Heart left ventricle (tissue), 16 donors: ENCODE measurements around the gene LCLAT1. TPM values are rescaled to one million over a fixed set of nuclear protein-coding genes. Genes with fewer than 3 reads are reported as not detected.
A peak's percentile ranks its signal among the peaks of the same experiment; 100 is the strongest.

Experiments
- ATAC-seq, 4 donors: fragments of 200-7000 bp; cut with Tn5 transposase; one replicate each; pipeline ENCODE4 v1.9.1; 2020 to 2022; ENCODE audit warnings: moderate library complexity in 4 of 4, mild to moderate bottlenecking in 3 of 4, moderate number of reproducible peaks in 1 of 4
- DNase-seq, 5 donors: peaks; one replicate each; pipeline ENCODE4 v3.0.0-alpha.2; 2020
- H3K27ac ChIP-seq, 12 donors: fragments of 200-600 bp; sonication (generic) in 4 of 12; one replicate each; pipeline versions ENCODE4 v1.5.0 to v1.8.0; 2016 to 2022; ENCODE audit warnings: mild to moderate bottlenecking in 2 of 12
- H3K27me3 ChIP-seq, 9 donors: fragments of 200-600 bp; sonication (generic) in 2 of 9; one replicate each; pipeline versions ENCODE4 v1.5.1 to v1.8.0; 2016 to 2022; ENCODE audit warnings: mild to moderate bottlenecking in 3 of 9
- H3K36me3 ChIP-seq, 9 donors: fragments of 200-600 bp; sonication (generic) in 2 of 9; one replicate each; pipeline versions ENCODE4 v1.5.0 to v1.8.0; 2018 to 2022; ENCODE audit warnings: mild to moderate bottlenecking in 2 of 9
- H3K4me1 ChIP-seq, 12 donors: fragments of 200-600 bp; sonication (generic) in 4 of 12; one replicate each; pipeline versions ENCODE4 v1.5.0 to v1.8.0; 2016 to 2022; ENCODE audit warnings: mild to moderate bottlenecking in 3 of 12
- H3K4me3 ChIP-seq, 12 donors: fragments of 200-600 bp; sonication (generic) in 4 of 12; one replicate each; pipeline versions ENCODE4 v1.5.0 to v1.8.0; 2017 to 2022; ENCODE audit warnings: mild to moderate bottlenecking in 9 of 12, moderate library complexity in 4 of 12
- H3K9me3 ChIP-seq, 12 donors: fragments of 200-600 bp; sonication (generic) in 4 of 12; one replicate each; pipeline versions ENCODE4 v1.5.0 to v1.8.0; 2016 to 2022; ENCODE audit warnings: mild to moderate bottlenecking in 1 of 12
- CTCF ChIP-seq, 12 donors: fragments of 200-600 bp; sonication (generic) in 4 of 12; IDR thresholded peaks; one replicate each; pipeline versions ENCODE4 v1.5.0 to v1.8.0; 2018 to 2022; ENCODE audit warnings: antibody characterized with exemption in 12 of 12, mild to moderate bottlenecking in 5 of 12
- POLR2A ChIP-seq, 2 donors: fragments of 450-650 bp; IDR thresholded peaks; one replicate each; pipeline ENCODE4 v1.6.1; 2017; ENCODE audit warnings: antibody characterized with exemption in 2 of 2, mild to moderate bottlenecking in 2 of 2, moderate library complexity in 2 of 2
- WGBS, 4 donors: extraction: QIAGEN DNeasy Blood & Tissue Kit in 2 of 4; methylation state at CpG; one replicate each; pipeline versions ENCODE4 v1.1.5 to v1.1.7; 2013 to 2018; 5-methylcytosine and 5-hydroxymethylcytosine counted together
- intact Hi-C, 10 donors: fragments of 100-400 bp; cut with DNase I; formaldehyde crosslinking; loops; one replicate each; pipeline versions ENCODE4 v1.11.1 to v1.14.2; 2022
- polyA plus RNA-seq, 2 donors: library from polyadenylated mRNA; stranded (reverse); fragments of 200-250 nt; gene quantifications; one replicate each; pipeline ENCODE4 v1.2.3, GENCODE V29; 2013
- total RNA-seq, 9 donors: library from RNA; depleted of rRNA in 2 of 9; stranded (reverse); fragments of >200 nt in 2 of 9; fragmentation: NEBNext Ultra II Directional in 3 of 9; extraction: Animal tissue kit (Norgen Biotek cat#: 25700) in 3 of 9; gene quantifications; one replicate each; pipeline versions ENCODE4 v1.1.0 to v1.2.4, GENCODE V29; 2016 to 2023
- donor health status: ischemic (EF 13 %, LVEDD 7.1; RV severe dilation, severe dysfunction).
- donor health status: healthy with polysubstance abuse.
- donor health status: DM: no; HTN: yes; CAD: no.
- donor health status: DM: no; HTN: no; CAD: no.
- donor health status: ischemic (EF 25% LVEDD 6.9; RV normal size, moderate dysfunction).
- donor health status: ischemic (EF 25% LVEDD 5.7; RV mildly dilated, moderate dysfunction).
- donor health status: healthy.
- donor health status: DM: yes; HTN: yes; CAD: no.
- donor health status: ischemic (EF 35%, LVEDD 5.7; RV mildly dilated, moderate dysfunction).
- donor health status: nonischemic (EF 11% LVEDD 7.7; RV severe dilation, severe dysfunction).
- donor health status: DM: yes; HTN: yes; CAD: no.
- donor health status: PGD.
- donor health status: ischemic (EF 29% LVEDD 5.4; RV normal size, mild dysfunction).
- donor health status: nonischemic (EF 23%, LVEDD 6.1; RV moderate dilation, normal function).

The LCLAT1 gene
- total and polyA plus RNA-seq, 11 donors = 9.8 to 70.2 (median 43.8) TPM

GRCh38 chr2:30405260-30405605, 41.8 kb upstream of the LCLAT1 start:
- peak overlapping the region in 8 of 12 donors; percentile 17 to 85 (median 50) for H3K27ac ChIP-seq
- intact Hi-C loops = loop anchor here in 6 of 10 donors (5.0 kb wide), 5 partner anchors 43 to 287 kb away; partner anchors contain the start of gene LBH (in 1 of the 6)
- DNase-seq (no peak), ATAC-seq (no peak)
- peaks cover 3 to 74% (median 42%) of the 10 kb centered on the region in 12 donors for H3K4me1 ChIP-seq
- TF ChIP-seq POLR2A (IDR thresholded peaks at IDR 0.05) (no peak), CTCF (IDR thresholded peaks at IDR 0.05) (no peak)
- peaks cover 0 to 2% (median 0%) of the 10 kb centered on the region in 9 donors for H3K27me3 ChIP-seq
- H3K36me3 ChIP-seq = no peaks in the 10 kb centered on the region
- H3K4me3 ChIP-seq = no peak overlapping the region
- no peaks in the 10 kb centered on the region for H3K9me3 ChIP-seq
- WGBS, 4 donors = 35 to 92% (median 61%) methylated on average over 1 of the region's 1 CpG

GRCh38 chr2:30406853-30407252, 40.2 kb upstream of the LCLAT1 start:
- peak overlapping the region in 5 of 12 donors; percentile 72 to 85 (median 82) for H3K27ac ChIP-seq
- H3K9me3 ChIP-seq = no peaks in the 10 kb centered on the region
- DNase-seq (no peak), ATAC-seq (no peak)
- no peak for TF ChIP-seq CTCF (IDR thresholded peaks at IDR 0.05)
- TF ChIP-seq POLR2A (IDR thresholded peaks at IDR 0.05) = no peak
- H3K27me3 ChIP-seq = peaks cover 0 to 2% (median 0%) of the 10 kb centered on the region in 9 donors
- H3K4me1 ChIP-seq = peaks cover 3 to 86% (median 56%) of the 10 kb centered on the region in 12 donors
- H3K36me3 ChIP-seq = no peaks in the 10 kb centered on the region
- intact Hi-C loops = loop anchor here in 6 of 10 donors (5.0 kb wide), 5 partner anchors 45 to 285 kb away; partner anchors contain the start of gene LBH (in 1 of the 6)
- 90 to 96% (median 93%) methylated on average over 2 of the region's 2 CpGs for WGBS, 4 donors
- H3K4me3 ChIP-seq = no peak overlapping the region

- H3K4me3 ChIP-seq = no peak overlapping the region
- H3K36me3 ChIP-seq = no peaks in the 10 kb centered on the region
- ATAC-seq = peak in 2 of 4 donors; percentile 11 to 14
- peaks cover 0 to 2% (median 0%) of the 10 kb centered on the region in 9 donors for H3K27me3 ChIP-seq
- peak in 4 of 12 donors; percentile 10 to 37 (median 28) for TF ChIP-seq CTCF (IDR thresholded peaks at IDR 0.05)
- no peak for TF ChIP-seq POLR2A (IDR thresholded peaks at IDR 0.05)
- intact Hi-C loops = loop anchor here in 6 of 10 donors (2.0 to 5.0 kb wide), 6 partner anchors 47 to 283 kb away; partner anchors contain the start of gene LBH (in 1 of the 6)
- H3K27ac ChIP-seq = peak overlapping the region; percentile 0 to 91 (median 80)
- peaks cover 3 to 88% (median 70%) of the 10 kb centered on the region in 12 donors for H3K4me1 ChIP-seq
- no peaks in the 10 kb centered on the region for H3K9me3 ChIP-seq
- peak in 1 of 5 donors; percentile 35 for DNase-seq
These were observed 38.1 kb upstream of the LCLAT1 start for GRCh38 chr2:30408961-30409387.

GRCh38 chr2:30410217-30410616, 36.8 kb upstream of the LCLAT1 start:
- Histone ChIP-seq H3K4me3 (no peak overlapping the region), H3K4me1 (peaks cover 3 to 77% (median 58%) of the 10 kb centered on the region in 12 donors), H3K27me3 (no peaks in the 10 kb centered on the region), H3K36me3 (no peaks in the 10 kb centered on the region), H3K9me3 (no peaks in the 10 kb centered on the region), H3K27ac (peak overlapping the region in 11 of 12 donors; percentile 51 to 91 (median 82))
- 68 to 82% (median 72%) methylated on average over 2 of the region's 2 CpGs for WGBS, 4 donors
- ATAC-seq (no peak), DNase-seq (no peak)
- no peak for TF ChIP-seq CTCF (IDR thresholded peaks at IDR 0.05)
- no peak for TF ChIP-seq POLR2A (IDR thresholded peaks at IDR 0.05)
- intact Hi-C loops = loop anchor here in 9 of 10 donors (5.0 to 10.0 kb wide), 10 partner anchors 48 to 297 kb away; partner anchors contain the start of gene LBH (in 5 of the 9)
